Forelimb muscle (tissue), 1 donor: ENCODE measurements around the gene ASCL5. TPM values are rescaled to one million over a fixed set of nuclear protein-coding genes. Genes with fewer than 3 reads are reported as not detected.

Source experiments
- DNase-seq: peaks from one replicate; pipeline ENCODE4 v3.0.0-alpha.2; 2013; ENCODE audit warnings: low read depth
- polyA plus RNA-seq: library from polyadenylated mRNA; unstranded; fragments of 120-200 nt; gene quantifications from one replicate; pipeline ENCODE4 v1.2.1, GENCODE V29; 2013; ENCODE audit not compliant: insufficient read length

The ASCL5 gene
- polyA plus RNA-seq, 1 donor = 0.32 TPM

DNA sequence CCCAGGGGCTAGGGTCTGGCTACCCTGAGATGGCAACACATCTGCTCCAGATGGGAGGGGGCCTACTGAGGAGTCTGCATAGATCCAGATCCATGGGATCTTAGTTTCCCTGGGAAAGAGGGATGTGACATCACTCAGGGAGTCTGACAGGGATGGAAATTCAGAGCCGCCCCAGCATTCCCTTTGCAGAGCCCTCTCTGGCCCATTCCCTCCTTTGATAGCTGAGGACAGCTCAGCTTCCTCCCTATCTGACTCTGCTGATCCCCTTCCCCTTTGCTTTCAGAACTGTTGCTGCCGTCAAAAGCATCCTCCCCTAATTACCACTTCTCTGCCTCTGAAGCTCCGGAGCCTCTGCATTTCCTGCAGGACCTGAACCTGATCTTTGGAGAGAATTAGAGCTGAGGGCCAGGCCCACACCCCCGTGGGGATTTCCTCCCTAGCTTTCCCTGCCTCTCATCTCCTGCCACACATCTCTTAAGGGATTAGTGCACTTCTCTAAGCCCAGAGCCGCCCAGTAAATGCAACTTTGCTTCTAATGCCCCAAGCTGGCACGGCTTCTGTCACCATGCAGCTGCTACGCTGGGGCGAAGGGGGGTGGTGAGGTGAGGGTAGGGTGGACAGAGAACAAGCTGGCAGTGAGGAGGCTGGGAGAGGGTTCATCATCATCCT is 9.5 kb upstream of the ASCL5 start:
- DNase-seq = no peak

- DNase-seq = no peak
These were observed 7.4 kb upstream of the ASCL5 start for GRCh38 chr1:201134405-201134804.

DNA sequence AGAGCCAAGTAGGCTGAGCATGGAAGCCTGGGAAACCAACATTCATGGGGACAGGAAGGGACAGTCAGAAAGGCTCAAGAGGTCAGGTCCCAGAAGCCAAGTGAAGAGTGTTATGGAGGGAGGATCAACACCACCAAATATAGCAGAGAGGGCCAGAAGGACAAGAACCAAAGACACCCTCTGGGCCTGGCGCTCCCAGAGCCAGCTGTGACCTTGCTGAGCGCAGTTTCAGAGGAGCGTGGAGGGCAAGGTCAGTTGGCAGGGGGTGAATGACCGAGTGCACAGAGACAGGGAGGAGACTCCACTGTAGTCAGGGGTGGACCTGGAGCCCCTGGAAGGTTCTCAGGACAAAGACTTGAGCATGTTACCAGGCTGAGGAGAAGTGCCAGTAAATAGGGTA is 4.4 kb upstream of the ASCL5 start:
- no peak for DNase-seq

DNA sequence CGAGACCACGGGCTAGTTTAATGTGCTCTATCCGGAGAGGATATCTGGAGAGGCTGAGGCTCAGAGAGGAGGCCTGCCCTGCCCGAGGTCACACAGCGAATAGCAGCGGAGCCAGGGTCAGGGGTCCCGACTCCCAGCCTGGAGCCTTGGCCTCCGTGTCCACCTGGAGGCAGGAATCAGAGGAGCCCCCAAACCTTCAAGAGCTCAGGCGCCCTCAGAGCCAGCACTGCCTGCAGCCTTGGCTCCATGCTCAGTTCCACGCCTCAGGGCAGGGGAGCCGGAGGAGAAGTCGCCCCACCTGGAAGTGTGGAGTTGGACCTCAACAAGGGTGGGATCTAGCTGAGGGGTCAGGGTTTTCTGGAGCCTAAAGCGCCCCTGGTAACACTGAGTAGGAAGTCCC is 2.0 kb upstream of the ASCL5 start:
- DNase-seq = no peak

DNA sequence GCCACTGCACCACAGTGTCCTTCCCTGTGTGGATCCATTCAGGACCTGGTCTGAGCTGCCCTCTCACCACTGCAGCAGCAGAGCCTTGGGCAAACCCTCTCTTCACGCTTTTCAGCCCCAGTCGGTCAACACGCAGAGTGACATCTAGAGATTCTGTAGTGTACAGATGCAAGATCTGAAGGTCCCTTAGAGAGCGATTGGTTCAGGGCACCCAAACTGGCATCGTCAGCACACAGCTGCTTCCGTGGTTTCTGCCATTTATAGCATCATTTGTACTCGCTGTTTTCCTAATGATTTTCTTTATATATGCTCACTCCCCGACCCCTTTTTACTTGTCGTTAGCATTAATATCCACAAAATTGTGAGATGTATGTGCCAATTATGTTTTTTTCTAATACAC is 1.5 kb upstream of the ASCL5 start:
- DNase-seq = no peak

DNA sequence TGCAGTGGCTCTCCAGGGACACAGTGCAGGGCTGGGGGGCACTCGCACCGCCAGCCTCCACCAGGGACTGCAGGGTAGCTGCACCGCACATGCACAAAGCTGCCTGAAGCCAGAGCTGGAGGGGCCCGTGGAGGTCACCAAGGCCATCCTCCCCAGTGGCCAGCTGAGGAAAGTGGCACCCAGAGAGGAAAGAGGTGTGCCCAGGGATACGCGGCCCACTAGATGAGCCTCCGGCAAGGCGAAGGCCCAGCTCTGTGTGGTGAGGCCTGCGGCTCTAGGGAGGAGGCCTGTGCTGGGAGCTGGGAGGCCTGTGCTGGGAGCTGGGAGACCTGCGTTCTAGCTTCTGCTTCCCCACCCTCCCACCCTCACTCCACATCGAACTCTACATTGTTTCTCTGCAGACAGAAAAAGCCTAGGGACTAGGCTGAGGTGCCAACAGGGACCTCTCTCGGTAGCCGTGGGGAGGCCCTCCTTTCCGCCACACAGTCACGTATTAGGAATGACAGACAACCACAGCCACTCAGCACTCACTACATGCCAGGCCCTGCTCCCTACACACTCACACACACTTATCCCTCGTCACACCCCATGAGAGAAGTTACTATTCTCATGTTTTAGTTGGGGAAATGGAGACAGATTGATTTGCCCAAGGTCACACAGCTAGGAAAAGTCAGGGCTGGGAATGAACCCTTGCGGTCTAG is 921 bp upstream of the ASCL5 start:
- DNase-seq = no peak

DNA sequence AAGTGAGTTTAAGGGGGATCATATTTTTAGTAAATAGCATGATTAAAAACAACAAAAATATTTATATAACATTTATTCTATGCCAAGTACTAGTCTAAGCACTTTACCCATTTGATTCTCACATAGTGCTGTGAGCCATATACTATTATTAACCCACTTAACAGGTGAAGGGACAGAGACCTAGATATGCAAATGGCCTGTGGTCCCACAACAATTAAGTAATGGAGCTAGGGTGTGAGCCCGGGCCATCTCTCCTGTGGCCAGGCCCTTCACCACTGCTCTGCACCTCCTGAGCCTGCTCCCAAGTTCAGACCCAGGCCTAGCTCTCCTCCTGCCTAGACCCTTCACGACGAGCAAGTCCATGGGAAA is 537 bp downstream of the ASCL5 start:
- no peak for DNase-seq

GRCh38 chr1:201125800-201126199 is 1.2 kb downstream of the ASCL5 start:
- DNase-seq = no peak

- DNase-seq = no peak
These were observed 2.0 kb downstream of the ASCL5 start for GRCh38 chr1:201125019-201125418.

DNA sequence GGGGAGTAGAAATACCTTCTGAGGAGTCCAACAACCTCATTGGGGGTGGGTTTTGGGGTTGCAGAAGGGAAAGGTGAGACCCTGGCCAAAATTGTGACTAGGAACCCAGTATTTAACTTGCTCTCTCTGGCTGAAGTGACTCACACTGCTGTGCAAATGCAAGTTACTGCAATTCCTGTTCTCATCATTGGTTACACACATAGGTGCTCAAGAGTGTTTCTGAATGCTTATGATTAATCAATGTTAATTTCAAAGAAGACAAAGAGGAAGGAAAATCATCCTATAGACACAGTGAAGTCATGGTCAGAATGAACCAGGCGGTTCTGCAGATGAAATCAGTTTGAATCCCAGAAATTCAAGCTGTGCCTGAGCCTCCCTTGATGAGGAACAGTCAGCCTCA is 3.1 kb downstream of the ASCL5 start:
- no peak for DNase-seq

GRCh38 chr1:201122321-201122957 is 4.5 kb downstream of the ASCL5 start:
- DNase-seq = no peak

GRCh38 chr1:201119206-201120197 is 7.5 kb downstream of the ASCL5 start:
- DNase-seq = no peak

- DNase-seq = no peak
These were observed 10.9 kb downstream of the ASCL5 start for GRCh38 chr1:201116091-201116490.

- DNase-seq = no peak
These were observed 11.5 kb downstream of the ASCL5 start for GRCh38 chr1:201115390-201115937.

GRCh38 chr1:201114245-201115131 is 12.5 kb downstream of the ASCL5 start:
- peak; percentile 85 for DNase-seq

- no peak for DNase-seq
These were observed 13.3 kb downstream of the ASCL5 start for GRCh38 chr1:201113451-201114244.

DNA sequence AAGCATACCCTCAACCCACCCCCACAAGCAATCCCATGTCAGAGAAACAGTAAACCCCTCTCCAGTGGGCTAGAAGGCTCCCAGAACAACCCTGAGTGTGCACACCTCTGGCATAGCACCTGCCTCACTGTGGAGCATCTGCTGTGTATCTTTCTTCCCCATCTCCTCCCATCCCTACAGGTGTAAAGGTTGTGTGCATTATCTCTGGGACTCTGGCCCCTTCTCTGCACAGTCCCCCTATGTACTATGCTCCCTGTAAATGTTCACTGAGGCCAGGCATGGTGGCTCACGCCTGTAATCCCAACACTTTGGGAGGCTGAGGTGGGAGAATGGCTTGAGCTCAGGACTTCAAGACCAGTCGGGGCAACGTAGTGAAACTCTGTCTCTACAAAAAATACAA is 14.1 kb downstream of the ASCL5 start:
- DNase-seq = no peak

DNA sequence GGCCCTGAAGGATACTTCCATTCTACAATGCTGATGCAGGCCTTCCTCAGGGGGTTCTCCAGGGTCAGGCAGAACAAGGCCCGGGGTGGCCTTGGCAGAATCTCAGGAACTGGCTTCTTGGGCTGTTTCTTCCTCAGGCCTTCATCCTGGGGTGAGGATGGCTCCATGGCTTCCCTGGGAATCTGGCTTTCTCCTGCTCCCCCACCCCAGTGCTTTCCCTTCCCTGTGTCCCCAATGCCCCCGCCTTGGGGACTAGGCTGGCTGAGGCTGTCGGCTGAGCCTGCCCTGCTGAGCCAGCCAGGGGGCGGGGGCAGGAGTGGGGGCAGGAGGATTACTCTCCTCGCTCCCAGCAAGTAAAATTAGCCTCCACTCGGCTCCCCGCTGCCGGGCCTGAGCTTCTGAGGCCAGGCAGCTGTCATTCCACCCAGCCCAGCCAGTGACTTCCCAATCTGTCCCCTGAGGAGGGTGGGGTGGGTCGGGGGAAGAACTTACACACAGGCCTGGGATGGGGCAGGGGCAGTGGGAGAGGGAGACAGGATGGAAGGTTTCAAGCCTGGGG is 14.7 kb downstream of the ASCL5 start, which contains the start of gene CACNA1S:
Gene CACNA1S, minus strand, starts transcription at position 254 of the 559 bp plus-strand sequence. Its CDS starts 87 bp downstream, at position 167.
- DNase-seq = no peak

GRCh38 chr1:201111672-201112071 is 15.3 kb downstream of the ASCL5 start:
- DNase-seq = no peak
